GM19372 (cell line): ENCODE measurements around the gene PIK3R1.

Source experiments
- ATAC-seq: cut with Tn5 transposase; IDR thresholded peaks from one replicate; pipeline ENCODE4 v1.9.1; 2021; ENCODE audit warnings: mild to moderate bottlenecking, low read depth, moderate library complexity; ENCODE audit not compliant: unreplicated experiment

The PIK3R1 gene

DNA sequence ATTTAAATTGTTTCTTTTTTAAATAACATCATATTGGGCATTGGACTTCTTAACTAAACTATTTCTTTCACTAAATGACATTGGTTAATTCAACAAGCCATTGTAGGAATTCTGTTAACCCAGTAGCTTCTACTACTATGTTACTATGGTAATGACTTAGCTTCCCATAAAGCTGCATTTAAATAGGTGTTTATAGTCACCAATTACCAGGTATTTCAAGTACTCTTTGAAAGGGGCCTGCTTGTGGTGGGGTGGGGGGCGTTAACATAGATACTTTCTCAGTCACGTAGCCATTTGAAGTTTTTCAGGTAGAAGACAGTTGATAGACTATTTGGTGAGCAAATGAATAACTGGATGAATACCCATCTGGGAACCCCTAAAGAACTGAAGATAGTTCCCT lies 34.0 kb downstream of the PIK3R1 start:
- no peak for ATAC-seq

DNA sequence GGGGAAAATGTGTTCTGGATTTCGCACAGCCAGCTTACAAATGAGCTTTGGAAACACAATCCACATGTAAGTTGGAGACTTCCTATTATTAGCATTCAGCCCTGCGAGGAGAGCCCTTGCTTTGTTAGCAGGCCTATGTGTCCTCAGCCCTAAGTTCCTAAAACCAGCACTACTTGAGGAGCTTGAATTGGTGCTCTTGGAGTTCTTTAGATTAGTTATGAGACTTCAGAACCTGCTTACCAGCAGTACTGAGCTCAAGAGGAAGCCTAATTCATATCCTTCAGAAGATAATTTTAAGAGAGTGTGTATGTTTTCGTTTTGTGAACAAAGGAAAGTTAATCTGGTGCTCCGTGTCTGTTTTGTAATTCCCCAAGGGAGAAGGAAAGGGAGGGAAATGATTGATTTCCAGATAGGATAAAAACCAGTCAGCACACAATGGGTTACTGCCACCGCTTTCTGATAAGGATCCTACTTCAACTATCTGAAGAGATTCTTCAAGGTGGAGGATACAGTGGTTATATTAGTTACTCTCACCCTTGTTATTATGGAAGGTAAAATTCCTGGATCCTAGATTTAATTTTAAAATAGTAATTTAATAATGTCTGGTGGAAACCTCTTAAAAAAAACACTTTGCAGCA lies 35.2 kb downstream of the PIK3R1 start:
- ATAC-seq: no peak

DNA sequence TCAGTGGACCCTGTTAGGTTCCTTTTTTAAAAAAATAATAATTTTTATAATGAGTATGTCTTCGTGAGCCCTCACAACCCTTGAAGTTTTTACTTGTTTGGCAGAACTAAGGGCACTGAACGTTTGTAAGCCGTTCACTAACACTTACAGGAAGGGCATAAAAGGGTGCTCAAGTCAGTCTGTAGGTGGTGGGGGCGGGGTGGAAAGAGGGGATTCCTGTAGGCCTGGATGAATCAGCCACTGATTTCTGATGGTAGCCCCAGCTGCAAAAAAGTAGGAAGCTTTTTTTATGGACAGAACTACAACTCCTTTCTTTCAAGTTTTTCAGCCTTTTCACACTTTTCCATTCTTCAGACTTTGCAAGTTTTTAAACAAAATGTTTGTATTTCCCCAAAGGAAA lies 35.8 kb downstream of the PIK3R1 start:
- ATAC-seq: no peak

DNA sequence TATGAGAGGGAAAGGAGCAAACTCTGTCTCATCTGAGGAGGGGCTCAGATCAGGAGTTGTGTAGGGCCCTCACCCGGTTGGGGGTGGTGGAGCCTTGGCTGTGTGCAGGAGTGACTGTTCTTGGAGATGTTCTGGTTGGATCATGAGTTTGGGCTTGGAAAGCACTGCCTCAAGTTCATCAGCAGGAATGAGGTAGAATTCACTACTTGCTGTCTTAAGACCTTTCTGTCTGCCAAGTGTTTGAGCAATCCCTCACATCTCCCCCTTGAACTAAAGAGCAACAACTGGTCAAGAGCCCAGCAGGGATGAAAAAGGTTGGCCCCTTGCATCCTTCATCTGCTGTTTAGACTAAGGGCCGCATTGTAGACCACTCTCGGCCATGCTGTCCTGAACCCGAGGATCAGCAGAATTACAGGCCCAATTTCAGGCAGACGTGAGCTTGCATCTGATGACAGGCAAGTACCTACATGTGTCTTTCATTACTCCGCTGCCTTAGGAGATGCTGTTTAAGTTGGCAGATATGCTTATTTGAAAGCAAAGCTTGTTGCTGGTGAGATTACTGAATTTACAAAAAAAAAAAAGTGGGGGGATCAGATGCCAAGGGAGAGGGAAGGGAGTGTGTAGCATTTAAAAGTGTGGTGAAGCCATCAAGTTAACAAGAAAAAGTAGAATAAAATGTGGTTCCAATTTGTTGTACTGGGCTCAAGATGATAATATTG lies 36.4 kb downstream of the PIK3R1 start:
- no peak for ATAC-seq

DNA sequence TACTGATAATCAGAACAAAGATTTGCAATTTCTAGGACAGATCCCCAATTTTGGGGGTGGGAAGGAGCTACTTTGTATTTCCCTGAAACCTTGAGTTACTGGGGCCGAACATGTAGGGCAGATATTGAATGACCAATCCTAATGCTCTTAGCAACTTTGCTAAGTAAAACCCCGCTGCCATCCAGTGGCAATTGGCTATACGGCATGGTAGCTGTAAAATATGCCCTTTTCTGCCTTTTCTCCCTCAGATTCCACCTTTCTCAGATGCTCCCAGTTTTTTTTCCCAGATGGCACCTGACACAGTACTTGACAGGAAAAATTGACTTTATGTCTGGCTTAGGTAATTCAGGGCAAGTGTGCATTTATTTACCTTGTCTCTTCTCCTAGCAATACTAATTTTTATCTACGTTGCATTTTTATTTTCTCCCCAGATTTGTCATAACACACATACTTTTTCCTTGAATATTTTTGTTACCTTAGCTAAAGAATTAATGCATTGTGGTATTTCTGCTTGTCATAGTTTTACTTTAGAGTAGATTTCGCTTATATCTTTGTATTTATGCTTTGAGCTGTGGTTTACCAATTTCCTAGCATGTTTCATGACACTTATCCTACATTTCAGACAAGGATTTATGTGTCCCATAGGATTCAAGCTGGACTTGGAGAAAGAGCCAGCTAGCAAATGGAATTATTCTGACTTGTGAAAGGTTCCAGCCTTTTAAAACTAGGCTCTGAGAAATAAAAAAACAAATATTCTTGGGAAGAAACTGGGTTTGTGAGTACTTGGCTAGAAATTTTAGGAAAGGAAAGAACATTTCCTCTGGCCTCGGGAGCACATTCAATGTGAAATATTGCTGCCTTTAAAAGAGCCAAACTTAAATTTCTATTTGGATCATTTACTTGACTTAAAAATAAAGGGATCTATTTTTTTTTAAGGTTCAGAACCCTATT lies 37.4 kb downstream of the PIK3R1 start:
- no peak for ATAC-seq

DNA sequence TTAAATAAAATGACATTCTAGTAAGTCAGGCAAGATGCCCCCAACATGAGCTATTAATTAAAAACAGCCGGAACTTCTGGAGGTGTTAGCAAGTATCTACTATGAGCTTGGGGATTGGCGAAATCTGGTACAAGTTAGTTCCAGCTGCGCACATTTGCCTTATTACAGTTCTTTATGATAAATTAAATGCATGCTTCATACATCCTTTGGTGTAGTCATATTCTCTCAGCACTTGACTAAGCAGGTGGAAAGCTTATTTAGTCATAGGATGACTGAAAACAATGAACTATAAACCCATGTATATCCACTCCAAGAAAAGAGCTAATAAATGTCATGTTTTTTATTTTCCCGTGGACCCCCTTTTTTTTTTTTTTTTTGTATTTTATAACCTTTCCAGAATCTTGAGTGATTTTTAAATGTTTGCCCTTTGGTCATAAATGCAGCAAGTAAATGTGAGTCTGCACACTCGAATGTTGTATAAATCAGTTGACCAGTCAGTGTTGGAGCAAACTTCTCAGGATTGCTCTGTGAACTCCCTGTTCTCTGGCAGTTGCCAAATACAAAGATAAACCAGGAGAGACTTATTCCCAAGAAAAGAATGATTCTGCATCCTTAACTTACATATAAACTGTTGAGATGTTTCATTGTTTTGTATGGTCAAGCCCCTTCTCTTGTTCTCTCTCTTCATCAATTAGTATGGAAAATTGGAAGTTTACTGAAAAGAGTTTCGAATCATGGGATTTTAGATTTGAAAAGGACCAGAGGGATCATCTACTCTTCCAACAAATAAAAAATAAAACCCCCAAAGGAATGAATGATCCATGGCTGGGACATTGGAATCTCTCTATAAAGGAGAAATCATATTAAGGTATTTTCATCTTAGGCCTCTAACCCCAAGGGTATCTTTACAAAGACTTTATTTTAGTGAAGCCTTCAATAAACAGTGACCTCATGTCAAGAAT lies 38.3 kb downstream of the PIK3R1 start:
- no peak for ATAC-seq

DNA sequence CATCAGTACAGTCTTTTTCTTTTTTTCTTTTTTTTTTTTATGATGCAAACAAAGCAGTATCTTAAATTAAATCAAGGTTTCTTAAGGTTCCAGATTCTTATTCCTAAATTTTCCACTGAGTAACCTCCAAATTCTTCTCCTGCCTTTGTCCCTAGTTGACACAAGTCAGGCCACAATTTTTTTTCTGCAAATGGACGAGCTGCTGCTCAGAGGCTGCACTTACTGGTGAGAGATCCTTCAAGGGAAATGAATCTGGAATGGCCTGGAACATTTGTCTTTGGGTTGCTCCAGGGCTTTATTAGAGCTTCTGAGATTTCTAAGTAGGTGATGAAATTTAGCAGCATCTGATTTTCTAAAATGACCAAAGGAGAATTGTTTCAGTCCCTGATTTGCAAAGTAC lies 39.3 kb downstream of the PIK3R1 start:
- no peak for ATAC-seq

DNA sequence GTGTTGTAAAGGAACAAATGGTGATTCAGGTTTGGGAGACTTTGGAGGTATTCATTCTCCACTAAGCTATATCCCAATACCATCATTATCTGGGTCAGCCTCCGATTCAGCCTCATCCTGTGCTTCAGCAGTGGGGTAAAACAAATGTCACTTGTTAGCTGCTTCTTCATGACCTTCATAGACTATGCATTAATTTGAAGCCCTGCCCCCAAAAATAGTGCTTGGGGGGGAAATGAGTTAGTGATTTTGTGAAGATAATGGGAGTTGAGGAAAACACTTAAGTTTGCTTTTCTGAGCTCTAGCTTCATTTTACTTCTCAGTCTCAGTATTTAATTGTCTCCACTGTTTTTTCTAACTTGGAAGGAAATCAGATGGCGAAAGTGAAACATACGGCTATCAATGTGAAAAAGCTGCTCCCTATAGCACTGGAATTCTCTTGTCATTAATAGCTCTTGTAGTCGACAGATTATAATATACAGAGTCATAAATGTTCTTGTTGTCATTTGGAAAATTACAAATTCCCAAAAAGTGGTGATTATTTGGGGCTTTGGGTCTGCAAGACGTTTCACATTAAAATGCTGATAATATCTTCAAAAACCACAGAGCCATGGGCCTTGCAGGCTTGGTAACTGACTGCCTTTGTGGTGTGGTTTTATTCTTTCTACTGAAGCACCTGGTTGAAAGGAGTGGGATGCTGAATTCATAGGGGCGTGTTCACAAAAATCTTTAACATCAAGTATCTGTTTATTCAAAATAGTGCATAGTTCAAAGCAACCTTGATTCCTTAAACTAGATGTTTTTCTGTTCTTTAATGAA lies 40.0 kb downstream of the PIK3R1 start:
- ATAC-seq: no peak

DNA sequence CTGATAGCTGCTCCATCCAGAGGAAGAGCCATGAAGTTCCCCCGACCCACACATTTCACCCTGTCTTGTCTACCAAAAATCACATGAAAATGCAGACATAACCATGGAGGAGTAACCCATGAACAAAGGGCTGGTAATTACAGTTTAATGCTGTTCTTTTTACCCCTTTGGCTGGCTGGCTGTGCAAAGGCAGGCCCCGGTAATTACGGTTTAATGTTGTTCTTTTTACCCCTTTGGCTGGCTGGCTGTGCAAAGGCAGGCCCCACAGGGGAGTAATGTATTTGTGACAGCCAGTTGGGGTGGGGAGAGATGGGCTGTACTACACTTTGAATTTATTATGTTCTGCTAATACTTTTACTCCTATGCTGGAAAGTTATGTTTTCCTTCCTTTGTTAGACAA lies 41.7 kb downstream of the PIK3R1 start:
- ATAC-seq: no peak

DNA sequence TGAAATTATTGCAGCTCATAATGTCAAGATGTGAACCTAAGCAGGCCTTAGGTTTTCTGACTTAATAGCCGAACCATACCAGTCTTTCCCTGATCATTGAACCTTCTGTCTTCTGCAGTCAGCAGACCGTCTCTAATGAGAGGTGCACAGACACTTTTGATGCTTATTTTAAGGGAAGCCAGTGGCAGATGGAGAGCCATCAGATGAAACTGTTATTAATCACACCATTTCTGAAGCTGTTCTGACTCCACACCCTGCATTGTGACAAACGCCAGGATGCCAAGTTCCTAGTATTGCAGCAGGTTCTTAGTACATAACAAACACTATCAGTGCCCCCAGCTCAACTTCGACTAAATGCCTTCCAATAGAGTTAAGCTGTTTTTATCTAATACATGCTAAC lies 43.0 kb downstream of the PIK3R1 start:
- no peak for ATAC-seq

DNA sequence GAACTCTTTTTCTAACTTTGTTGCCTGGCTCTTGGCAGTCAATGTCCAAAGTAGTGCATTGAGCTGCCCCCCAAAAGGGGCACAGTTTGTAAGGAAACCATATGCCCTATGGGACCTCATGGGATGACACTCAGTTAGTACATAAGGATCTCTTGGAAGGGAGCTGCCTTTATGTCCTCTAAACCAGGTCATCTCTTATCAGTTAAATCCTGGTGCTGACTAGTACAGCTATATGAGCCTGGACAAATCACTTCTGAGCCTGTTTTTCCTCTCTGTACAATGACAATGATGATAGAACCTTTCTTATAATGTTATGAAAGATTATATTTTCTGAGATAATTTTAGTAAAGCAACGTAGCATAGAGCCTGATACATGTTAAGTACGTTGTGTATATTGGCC lies 44.1 kb downstream of the PIK3R1 start:
- ATAC-seq: no peak

DNA sequence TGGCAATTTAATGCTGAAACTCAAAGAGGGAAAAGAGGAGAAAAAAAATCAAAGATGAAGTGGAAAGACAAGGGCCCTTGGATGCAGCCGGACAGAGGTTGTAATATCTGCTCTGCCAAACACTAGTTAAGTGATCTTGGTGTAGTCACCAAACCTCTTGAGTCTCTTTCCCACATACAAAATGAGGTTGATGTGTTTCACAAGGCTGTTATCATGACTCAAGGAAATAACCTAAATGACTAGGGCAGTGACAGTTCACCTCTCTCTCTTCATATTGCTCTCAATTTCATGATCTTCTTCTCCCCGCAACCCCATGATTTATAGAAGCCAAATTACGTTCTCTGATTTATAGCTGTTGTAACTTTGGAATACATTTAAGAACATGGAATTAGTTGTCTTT lies 44.9 kb downstream of the PIK3R1 start:
- no peak for ATAC-seq

DNA sequence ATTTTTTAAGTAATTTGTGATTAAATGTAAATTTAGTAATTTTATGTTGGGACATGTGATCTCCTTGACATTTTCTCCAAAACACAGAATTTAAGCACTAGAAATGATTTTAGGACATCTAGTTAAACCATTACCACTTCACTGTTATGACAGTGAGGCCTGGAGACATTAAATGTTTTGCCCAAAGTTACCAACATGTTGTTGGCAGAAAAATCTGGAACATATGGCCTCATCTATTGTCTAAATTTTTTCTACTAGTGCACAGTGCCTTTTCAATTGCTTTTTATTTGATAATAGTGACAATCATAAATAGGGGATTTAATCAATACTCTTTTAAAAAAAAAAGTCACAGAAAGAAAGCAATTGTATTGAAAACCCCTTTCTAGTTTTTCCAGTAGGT lies 45.6 kb downstream of the PIK3R1 start:
- ATAC-seq: no peak

DNA sequence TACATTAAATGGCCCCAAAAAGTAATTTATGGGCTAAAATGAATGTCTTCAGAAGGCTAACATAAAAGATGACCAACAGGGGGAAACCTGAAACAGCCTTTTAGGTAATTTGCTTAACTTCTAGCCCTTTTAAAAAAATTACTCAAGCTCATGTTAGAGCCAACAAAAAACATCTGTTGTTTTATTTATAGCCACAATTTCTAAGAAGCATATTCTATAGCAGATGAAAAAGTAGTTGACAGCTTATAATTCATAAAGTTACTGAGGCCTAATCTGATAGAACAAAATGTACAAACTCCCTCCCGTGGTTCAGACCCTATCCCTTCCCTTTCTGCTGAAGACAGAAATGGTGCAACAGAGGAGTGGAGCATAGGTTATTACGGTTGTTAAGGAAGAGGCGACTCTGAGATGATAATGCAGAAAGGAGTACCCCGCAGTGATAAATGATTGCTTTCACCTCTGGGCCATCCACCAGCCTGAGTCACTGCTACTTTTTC lies 46.1 kb downstream of the PIK3R1 start:
- ATAC-seq: no peak

DNA sequence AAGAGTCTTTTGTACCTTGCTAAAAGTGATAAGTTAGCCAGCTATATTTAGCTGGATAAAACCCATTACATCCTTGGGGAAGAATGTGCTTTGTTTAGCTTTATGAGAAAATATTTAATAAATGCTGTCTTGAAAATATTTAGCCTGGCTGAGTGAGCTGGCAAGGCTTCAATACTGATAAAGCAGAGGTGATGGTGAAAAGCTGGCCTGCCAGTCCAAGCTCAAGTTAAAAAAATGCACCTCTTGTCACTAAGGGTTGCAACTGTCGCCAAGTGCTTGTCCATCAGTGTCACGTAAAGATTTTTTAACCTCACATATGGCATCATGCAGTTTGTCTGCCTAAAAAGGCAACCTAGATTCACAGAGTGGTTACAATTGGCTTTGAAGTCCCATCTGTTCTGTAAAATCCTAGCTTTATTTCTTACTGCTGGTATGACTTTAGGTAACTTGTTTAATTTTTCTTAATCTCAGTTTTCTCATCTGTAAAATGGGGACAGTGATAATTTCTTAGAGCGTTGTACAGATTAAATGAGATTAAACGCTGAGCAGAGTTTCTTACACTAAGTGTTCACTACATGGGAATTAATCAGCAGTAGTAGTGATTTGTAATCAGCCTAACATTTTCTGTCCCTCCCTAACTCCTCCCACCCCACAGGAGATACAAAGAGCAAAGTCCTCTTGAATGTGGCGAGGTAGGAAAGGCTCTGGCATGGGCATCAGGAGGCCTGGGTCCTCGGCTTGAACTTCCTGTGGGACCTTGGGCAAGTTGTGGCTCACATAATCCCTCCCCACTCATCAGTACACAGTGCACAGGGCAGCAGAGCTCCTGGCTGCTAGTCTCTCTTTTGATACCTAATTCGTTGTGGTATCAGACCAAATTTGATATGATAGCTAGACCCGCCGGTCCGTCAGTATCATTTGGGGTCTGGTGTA lies 48.7 kb downstream of the PIK3R1 start:
- ATAC-seq: no peak

DNA sequence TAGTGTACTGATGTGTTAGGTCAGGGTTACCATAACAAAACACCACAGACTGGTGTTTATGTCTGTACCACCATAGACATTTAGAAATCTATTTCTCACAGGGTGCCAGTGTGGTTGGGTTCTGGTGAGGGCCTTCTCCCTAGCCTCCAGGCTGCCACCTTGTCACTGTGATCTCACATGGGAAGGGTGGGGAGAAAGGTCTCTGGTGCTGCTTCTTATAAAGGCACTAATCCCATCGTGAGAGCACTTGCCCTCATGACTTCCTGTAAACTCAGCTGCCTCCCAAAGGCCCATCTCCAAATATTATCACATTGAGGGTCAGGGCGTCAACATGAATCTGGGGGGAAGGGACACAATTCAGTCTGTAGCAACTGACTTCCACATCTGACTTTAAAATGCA lies 49.8 kb downstream of the PIK3R1 start:
- no peak for ATAC-seq

DNA sequence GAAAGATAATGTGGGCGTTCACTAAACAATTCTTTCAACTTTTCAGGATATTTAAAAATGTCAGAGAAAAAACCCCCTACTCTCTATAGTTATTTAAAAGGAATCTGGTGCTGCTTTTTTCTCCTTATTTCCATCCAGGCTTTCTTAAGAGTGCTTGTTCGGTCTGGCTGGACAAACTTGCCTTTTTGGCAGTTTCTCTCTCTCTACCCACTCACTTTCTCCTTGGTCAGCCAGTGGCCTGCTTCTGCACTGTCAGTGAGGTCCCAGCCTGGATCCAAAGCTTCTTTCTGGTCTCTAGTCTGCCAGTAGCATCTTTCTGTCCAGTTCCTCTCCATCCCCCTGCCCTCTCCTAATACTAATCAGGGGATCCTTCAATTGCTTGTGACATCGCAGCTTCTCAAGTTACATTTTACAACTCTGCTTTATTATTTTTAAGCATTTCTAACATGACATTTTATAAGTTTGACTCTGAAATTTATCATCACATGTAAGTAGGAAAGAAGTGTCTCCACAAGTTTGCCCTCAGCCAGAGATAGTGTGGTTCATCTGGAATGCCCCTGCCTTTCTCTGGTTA lies 50.4 kb downstream of the PIK3R1 start:
- no peak for ATAC-seq

DNA sequence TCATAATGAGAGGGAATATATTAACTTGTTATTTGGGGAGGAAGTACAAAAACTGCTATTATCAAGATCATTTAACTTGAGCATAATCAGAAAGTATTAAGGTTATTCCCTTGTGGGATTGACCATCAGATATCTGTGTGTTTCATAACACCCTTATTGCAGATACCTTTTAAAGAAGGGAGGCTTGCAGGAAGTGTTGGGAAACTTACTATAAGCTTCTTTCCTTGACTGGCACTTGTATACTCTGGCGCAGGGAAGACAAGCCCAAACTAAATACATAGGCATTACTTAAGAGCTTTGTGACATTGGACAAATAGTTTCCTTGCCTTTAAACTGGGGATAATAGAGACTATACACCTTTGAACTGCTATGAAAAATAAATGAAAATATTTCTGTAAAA lies 50.9 kb downstream of the PIK3R1 start:
- ATAC-seq: no peak
